HG02970 (cell line): ENCODE results near the gene AQP9.

Experiments used
- ATAC-seq: cut with Tn5 transposase; IDR thresholded peaks from one replicate; pipeline ENCODE4 v1.9.1; 2021; ENCODE audit warnings: mild to moderate bottlenecking, moderate library complexity, moderate number of reproducible peaks; ENCODE audit not compliant: unreplicated experiment, low FRiP score

Gene AQP9

GRCh38 chr15:58221591-58222241 is 83.5 kb downstream of the AQP9 start:
- no peak for ATAC-seq

- no peak for ATAC-seq
These were observed 84.5 kb downstream of the AQP9 start for GRCh38 chr15:58222679-58223078.

- no peak for ATAC-seq
These were observed 85.3 kb downstream of the AQP9 start for GRCh38 chr15:58223432-58223831.

DNA sequence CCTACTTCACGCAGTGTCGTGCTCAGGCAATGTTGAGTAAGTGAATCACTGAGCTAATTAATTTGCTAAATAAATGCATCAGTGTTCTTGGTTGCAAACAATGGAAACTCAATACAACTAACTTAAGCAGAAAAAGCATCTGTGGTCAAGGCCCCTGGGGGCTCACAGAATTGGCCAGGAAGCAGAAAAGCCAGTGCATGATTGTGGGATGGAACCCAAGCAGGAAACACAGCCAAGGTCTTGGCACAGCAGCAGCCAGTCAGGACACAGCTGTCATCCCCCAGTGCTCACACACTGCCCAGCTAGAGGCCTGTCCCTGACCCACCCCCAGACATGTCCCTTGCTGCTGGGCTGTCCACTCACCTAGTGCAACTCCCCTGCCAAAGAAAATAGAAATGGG is 85.9 kb downstream of the AQP9 start:
- no peak for ATAC-seq

GRCh38 chr15:58227706-58228543 is 89.7 kb downstream of the AQP9 start:
- ATAC-seq: no peak

GRCh38 chr15:58228718-58229117 is 90.5 kb downstream of the AQP9 start:
- ATAC-seq: no peak

- no peak for ATAC-seq
These were observed 91.2 kb downstream of the AQP9 start for GRCh38 chr15:58229297-58229768.

DNA sequence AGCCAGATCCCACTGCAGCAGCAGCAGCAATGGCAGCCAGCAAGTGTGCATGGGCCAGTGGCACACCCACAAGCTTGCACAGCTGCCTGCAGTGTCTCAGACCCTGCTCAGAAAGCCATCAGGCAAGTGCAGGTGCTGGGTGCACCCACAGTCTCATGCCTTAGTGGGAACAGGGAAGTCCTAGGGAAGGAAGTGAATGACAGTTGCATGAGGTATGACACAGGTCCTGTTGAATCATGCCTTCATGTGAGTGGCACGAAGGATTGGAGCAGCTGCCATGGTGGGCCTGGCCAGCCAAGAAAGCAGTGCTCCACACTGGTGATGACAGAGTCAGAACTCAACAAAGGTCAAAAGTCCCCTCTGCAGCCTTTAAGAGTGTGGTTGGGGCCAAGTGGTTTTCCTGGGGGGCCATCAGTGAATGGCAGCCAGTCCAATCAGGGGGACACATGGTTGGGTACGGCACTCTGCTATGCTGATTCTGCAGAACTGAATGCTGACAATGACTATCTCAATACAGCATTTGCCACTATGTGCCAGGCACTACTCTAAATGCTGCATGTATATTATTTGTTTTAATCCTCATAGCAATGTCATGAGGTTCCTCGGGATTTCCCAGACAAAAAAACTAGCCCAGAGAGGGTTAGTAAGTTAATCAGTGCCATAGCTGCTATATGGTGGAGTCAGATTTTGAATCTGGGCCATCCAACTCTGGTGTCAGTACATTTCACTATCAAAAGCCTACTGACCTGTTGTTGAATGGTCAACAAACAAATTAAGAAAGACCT is 94.3 kb downstream of the AQP9 start:
- no peak for ATAC-seq

GRCh38 chr15:58233341-58233740 is 95.2 kb downstream of the AQP9 start:
- no peak for ATAC-seq
